SK-N-SH (cell line): ENCODE data around the gene ZNF674. TPM values are rescaled to one million over a fixed set of nuclear protein-coding genes. Genes with fewer than 3 reads are reported as not detected.

Experiments used
- CTCF ChIA-PET: fragments of 300-600, 350-600 bp; formaldehyde crosslinking; extraction: SDS; loops from one replicate; lab custom pipeline; 2021; lab: Yijun Ruan, JAX
- POLR2A ChIA-PET: fragments of 350-600 bp; sonication (Branson Sonifier 250); formaldehyde crosslinking; extraction: SDS; loops from one replicate; lab custom pipeline; 2020; ENCODE audit warnings: antibody characterized with exemption, inconsistent platforms; lab: Yijun Ruan, JAX
- DNase-seq: peaks from one replicate; pipeline ENCODE4 v3.0.0; 2012
- H2AFZ ChIP-seq: fragments of 200-600 bp; sonication (generic); 2 replicates; pipeline ENCODE4 v1.8.1; 2016; ENCODE audit warnings: antibody characterized with exemption, mild to moderate bottlenecking, low read depth
- H3F3A ChIP-seq: fragments of 200-600 bp; sonication (generic); replicated peaks from 2 replicates; pipeline ENCODE3; 2016; ENCODE audit warnings: antibody characterized with exemption, mild to moderate bottlenecking; ENCODE audit not compliant: insufficient read depth
- H3K27ac ChIP-seq, 2 experiments: fragments of 200-500 bp in 1 of 2; fragments of 200-600 bp in 1 of 2; sonication (Bioruptor generic) in 1 of 2; sonication (generic), shearing (Covaris generic) in 1 of 2; 2 replicates each; pipeline versions ENCODE4 v1.5.1 to v1.6.1; 2014 to 2016; ENCODE audit warnings: low read depth in 2 of 2, inconsistent platforms in 1 of 2, low read length in 1 of 2, mild to moderate bottlenecking in 1 of 2, mixed read lengths in 1 of 2
- H3K27me3 ChIP-seq: fragments of 200-600 bp; sonication (generic), shearing (Covaris generic); 2 replicates; pipeline ENCODE4 v1.6.1; 2016; ENCODE audit warnings: mixed run types; ENCODE audit not compliant: insufficient read depth
- H3K36me3 ChIP-seq, 2 experiments: fragments of 200-500 bp in 1 of 2; fragments of 200-600 bp in 1 of 2; sonication (Bioruptor generic) in 1 of 2; sonication (generic) in 1 of 2; replicated peaks in 1 of 2; 2 replicates each; pipeline versions ENCODE3 to v1.5.1; 2014 to 2016; ENCODE audit warnings: low read length in 1 of 2, mild to moderate bottlenecking in 1 of 2; ENCODE audit not compliant: insufficient read depth in 2 of 2, control insufficient read depth in 1 of 2
- H3K4me1 ChIP-seq, 2 experiments: fragments of 200-500 bp in 1 of 2; fragments of 200-600 bp in 1 of 2; sonication (Bioruptor generic) in 1 of 2; sonication (generic), shearing (Covaris generic) in 1 of 2; 2 replicates each; pipeline versions ENCODE4 v1.5.1 to v1.6.1; 2014 to 2016; ENCODE audit warnings: low read depth in 1 of 2, low read length in 1 of 2, mixed run types in 1 of 2; ENCODE audit not compliant: insufficient read depth in 2 of 2, control insufficient read depth in 1 of 2
- H3K4me2 ChIP-seq: fragments of 200-600 bp; sonication (generic), shearing (Covaris generic); 2 replicates; pipeline ENCODE4 v1.6.1; 2017; ENCODE audit warnings: mixed run types
- H3K4me3 ChIP-seq, 2 experiments: fragments of 200-500 bp in 1 of 2; fragments of 200-600 bp in 1 of 2; sonication (Bioruptor generic) in 1 of 2; sonication (generic), shearing (Covaris generic) in 1 of 2; 2 replicates each; pipeline versions ENCODE4 v1.5.1 to v1.8.1; 2014 to 2016; ENCODE audit warnings: low read depth in 2 of 2, inconsistent platforms in 1 of 2, low read length in 1 of 2, mild to moderate bottlenecking in 1 of 2, mixed read lengths in 1 of 2, moderate library complexity in 1 of 2
- H3K79me2 ChIP-seq: fragments of 200-600 bp; sonication (generic); 2 replicates; pipeline ENCODE4 v1.8.1; 2017; ENCODE audit warnings: mild to moderate bottlenecking; ENCODE audit not compliant: insufficient read depth
- H3K9ac ChIP-seq: fragments of 200-600 bp; sonication (generic); 2 replicates; pipeline ENCODE4 v1.6.1; 2017; ENCODE audit warnings: mixed run types
- H3K9me2 ChIP-seq: fragments of 200-600 bp; sonication (generic); 2 replicates; pipeline ENCODE4 v1.6.1; 2017; ENCODE audit warnings: mixed run types
- H3K9me3 ChIP-seq: fragments of 200-600 bp; sonication (generic); 2 replicates; pipeline ENCODE4 v1.6.1; 2017; ENCODE audit warnings: mixed run types, mild to moderate bottlenecking, moderate library complexity
- H4K20me1 ChIP-seq: fragments of 200-600 bp; sonication (generic); 2 replicates; pipeline ENCODE4 v1.6.1; 2017; ENCODE audit warnings: mild to moderate bottlenecking, mixed run types; ENCODE audit not compliant: insufficient read depth
- CHD2 ChIP-seq: fragments of 150-350 bp; IDR thresholded peaks from 2 replicates; pipeline ENCODE4 v1.6.1; 2018; ENCODE audit warnings: low read length; ENCODE audit not compliant: partially characterized antibody
- CTCF ChIP-seq: fragments of 200-600 bp; sonication (generic); IDR thresholded peaks from 2 replicates; pipeline ENCODE4 v1.6.1; 2017; ENCODE audit warnings: antibody characterized with exemption, mild to moderate bottlenecking, moderate library complexity
- ELF1 ChIP-seq: IDR thresholded peaks from 2 replicates; pipeline ENCODE4 v1.4.0; 2012
- EZH2phosphoT487 ChIP-seq: fragments of 200-600 bp; sonication (generic); IDR thresholded peaks from 2 replicates; pipeline ENCODE4 v1.6.1; 2017; ENCODE audit warnings: low read depth, mixed run types, mild to moderate bottlenecking, antibody characterized with exemption, moderate library complexity, borderline replicate concordance
- FOSL2 ChIP-seq: IDR thresholded peaks from 2 replicates; pipeline ENCODE4 v1.4.0; 2012; ENCODE audit warnings: low read depth, mild to moderate bottlenecking, moderate library complexity, borderline replicate concordance
- FOXM1 ChIP-seq: IDR thresholded peaks from 2 replicates; pipeline ENCODE4 v1.4.0; 2012; ENCODE audit warnings: low read depth, mild to moderate bottlenecking
- GABPA ChIP-seq: IDR thresholded peaks from 2 replicates; pipeline ENCODE4 v1.4.0; 2012; ENCODE audit warnings: low read depth, mild to moderate bottlenecking
- JUND ChIP-seq: IDR thresholded peaks from 2 replicates; pipeline ENCODE4 v1.4.0; 2012
- MAX ChIP-seq: IDR thresholded peaks from 2 replicates; pipeline ENCODE4 v1.4.0; 2012; ENCODE audit warnings: low read depth
- MEF2A ChIP-seq: IDR thresholded peaks from 2 replicates; pipeline ENCODE4 v1.4.0; 2012; ENCODE audit warnings: low read depth, borderline replicate concordance
- NFIC ChIP-seq: IDR thresholded peaks from 2 replicates; pipeline ENCODE4 v1.4.0; 2012; ENCODE audit warnings: borderline replicate concordance
- NRF1 ChIP-seq: IDR thresholded peaks from 2 replicates; pipeline ENCODE4 v1.6.1; 2012; ENCODE audit warnings: low read depth, mild to moderate bottlenecking, low read length
- POLR2AphosphoS5 ChIP-seq: IDR thresholded peaks from 2 replicates; pipeline ENCODE4 v1.6.1; 2012; ENCODE audit warnings: low read depth, low read length
- RAD21 ChIP-seq: IDR thresholded peaks from 2 replicates; pipeline ENCODE4 v1.6.1; 2012; ENCODE audit warnings: mild to moderate bottlenecking, low read length
- RCOR1 ChIP-seq: fragments of 150-350 bp; IDR thresholded peaks from 2 replicates; pipeline ENCODE4 v1.6.1; 2017; ENCODE audit warnings: antibody characterized with exemption, low read length
- RFX5 ChIP-seq: IDR thresholded peaks from 2 replicates; pipeline ENCODE4 v1.6.1; 2012; ENCODE audit warnings: mild to moderate bottlenecking, improper control_type of control experiment, low read length
- RXRA ChIP-seq: IDR thresholded peaks from 2 replicates; pipeline ENCODE4 v1.4.0; 2012; ENCODE audit warnings: low read depth, mild to moderate bottlenecking, borderline replicate concordance
- SIN3A ChIP-seq: IDR thresholded peaks from 2 replicates; pipeline ENCODE4 v1.6.1; 2012; ENCODE audit warnings: low read depth, mild to moderate bottlenecking, low read length, moderate library complexity, borderline replicate concordance
- SMC3 ChIP-seq: IDR thresholded peaks from 2 replicates; pipeline ENCODE4 v1.6.1; 2012; ENCODE audit warnings: low read depth, low read length, improper control_type of control experiment
- TAF1 ChIP-seq: IDR thresholded peaks from 2 replicates; pipeline ENCODE4 v1.6.1; 2012; ENCODE audit warnings: low read depth, mild to moderate bottlenecking, low read length, moderate library complexity, borderline replicate concordance
- TCF12 ChIP-seq: IDR thresholded peaks from 2 replicates; pipeline ENCODE4 v1.4.0; 2012
- TEAD4 ChIP-seq: IDR thresholded peaks from 2 replicates; pipeline ENCODE4 v1.4.0; 2012; ENCODE audit warnings: mild to moderate bottlenecking, borderline replicate concordance; ENCODE audit not compliant: insufficient read depth
- USF2 ChIP-seq: fragments of 150-350 bp; IDR thresholded peaks from 2 replicates; pipeline ENCODE4 v1.6.1; 2017; ENCODE audit warnings: antibody characterized with exemption, low read length, low read depth, borderline replicate concordance
- YY1 ChIP-seq: IDR thresholded peaks from 2 replicates; pipeline ENCODE4 v1.4.0; 2012; ENCODE audit warnings: low read depth, mild to moderate bottlenecking
- WGBS: methylation state at CpG from one replicate; pipeline ENCODE4 v1.1.6; 2017; ENCODE audit warnings: low lambda C conversion rate; 5-methylcytosine and 5-hydroxymethylcytosine counted together
- polyA plus RNA-seq, 3 experiments: library from polyadenylated mRNA; depleted of rRNA; stranded (reverse); fragments of >200 nt; gene quantifications; 2 replicates each; pipeline ENCODE4 v1.2.3, GENCODE V29; 2012

The ZNF674 gene
- polyA plus RNA-seq, 1 of the 3 experiments (the other 2 are of a cell fraction), result 2.3 TPM

- Histone ChIP-seq H3K4me3 (no peak overlapping the region), H3K4me1 (peaks cover 2 to 13% of the 10 kb centered on the region in 2 experiments; a peak in 2 of 4 replicates), H3K9ac (no peak overlapping the region), H3K27ac (no peak overlapping the region), H3K9me3 (no peaks in the 10 kb centered on the region), H3K27me3 (no peaks in the 10 kb centered on the region), H3K36me3 (peaks cover 0 to 3% of the 10 kb centered on the region in 2 experiments), H3K79me2 (peaks cover 25% of the 10 kb centered on the region; the same call in 1 of the 2 replicates), H4K20me1 (no peaks in the 10 kb centered on the region), H3F3A (peaks cover 28% of the 10 kb centered on the region), H3K9me2 (no peaks in the 10 kb centered on the region), H2AFZ (no peak overlapping the region), H3K4me2 (no peak overlapping the region)
- no peak for DNase-seq
- CTCF ChIA-PET, result interaction anchor here (0.8 to 1.5 kb wide), 2 partner anchors 11 to 19 kb away, joined by 3 read pairs; no protein-coding TSS in a partner anchor
- TF ChIP-seq RFX5 (no peak), USF2 (no peak), POLR2AphosphoS5 (no peak), YY1 (no peak), NRF1 (no peak), TCF12 (no peak), RAD21 (no peak), FOSL2 (no peak), ELF1 (no peak), RXRA (no peak), GABPA (no peak), NFIC (no peak), CHD2 (no peak), SMC3 (no peak), TEAD4 (no peak), EZH2phosphoT487 (no peak)
- POLR2A ChIA-PET, result no interaction called here
- 48% methylated on average over 1 of the region's 1 CpG for WGBS
Measured at GRCh38 chrX:46579250-46579649, 34.0 kb upstream of the ZNF674 start.

- Histone ChIP-seq H2AFZ (no peak overlapping the region), H3K4me2 (peak overlapping the region; percentile 82), H3K9me3 (no peaks in the 10 kb centered on the region), H3K4me1 (peaks cover 0 to 2% of the 10 kb centered on the region in 2 experiments; a peak in 1 of 4 replicates), H3K27me3 (no peaks in the 10 kb centered on the region), H3K36me3 (peaks cover 0 to 3% of the 10 kb centered on the region in 2 experiments), H3K4me3 (0 out of 4 replicates have a peak overlapping the region, but pooled peaks of 1 of the 2 experiments have one; percentile 11), H3K9me2 (no peaks in the 10 kb centered on the region), H4K20me1 (no peaks in the 10 kb centered on the region), H3K27ac (peak overlapping the region in 1 of 2 experiments; percentile 53; a peak in 2 of 4 replicates), H3K9ac (no peak overlapping the region), H3F3A (peaks cover 11% of the 10 kb centered on the region), H3K79me2 (peaks cover 25% of the 10 kb centered on the region; the same call in 1 of the 2 replicates)
- DNase-seq, result no peak
- WGBS, result 18% methylated on average over 7 of the region's 7 CpGs
- TF ChIP-seq CTCF, result no peak
- TF ChIP-seq RCOR1, result no peak
- TF ChIP-seq JUND, result no peak
- TF ChIP-seq NFIC, result no peak
- TF ChIP-seq MEF2A, result no peak
- no peak for TF ChIP-seq EZH2phosphoT487
- TF ChIP-seq TAF1, result no peak
- TF ChIP-seq MAX, result no peak
- TF ChIP-seq FOXM1, result no peak
- no peak for TF ChIP-seq SIN3A
- POLR2A ChIA-PET, result interaction anchor here (0.7 kb wide), 1 partner anchor 9 kb away, joined by 3 read pairs; no protein-coding TSS in a partner anchor
- CTCF ChIA-PET, result no interaction called here
Measured at GRCh38 chrX:46577221-46578005, 32.2 kb upstream of the ZNF674 start.
